K562 (cell line): ENCODE results near the gene POLN. TPM values are rescaled to one million over a fixed set of nuclear protein-coding genes. Genes with fewer than 3 reads are reported as not detected.

Experiments used
- ATAC-seq: fragments of 200-7000 bp; cut with Tn5 transposase; 3 replicates; pipeline ENCODE4 v1.9.1; 2020; ENCODE audit warnings: moderate library complexity
- BruUV-seq: library from RNA; stranded (reverse); fragments of 400-500 nt; replicated peaks from 2 replicates; lab custom pipeline; 2021; lab: Mats Ljungman, UMichigan
- CTCF ChIA-PET: fragments of 300-600 bp; formaldehyde crosslinking; extraction: SDS; loops from one replicate; lab custom pipeline; 2021; ENCODE audit warnings: low intra/inter-chr PET ratio; lab: Yijun Ruan, JAX
- POLR2A ChIA-PET: fragments of 300-600, 350-650 bp; sonication (Branson Sonifier 250); formaldehyde crosslinking; extraction: SDS; loops from one replicate; lab custom pipeline; 2021; ENCODE audit warnings: antibody characterized with exemption, inconsistent platforms; lab: Yijun Ruan, JAX
- DNase-seq, 4 experiments: peaks; one replicate each; pipeline versions ENCODE4 v3.0.0 to v3.0.0-alpha.2; 2011 to 2018; ENCODE audit warnings: low spot score in 3 of 4, mixed read lengths in 3 of 4; ENCODE audit errors: extremely low read depth in 1 of 4
- FAIRE-seq: peaks from 2 replicates; lab custom pipeline; 2011; peaks lifted over from hg19 to GRCh38; lab: Jason Lieb, UNC
- H2AFZ ChIP-seq: 2 replicates; pipeline ENCODE4 v1.6.0; 2011; ENCODE audit warnings: low read depth, low read length, control low read depth, inconsistent platforms
- H3K27ac ChIP-seq: fragments of 200-600 bp; 3 replicates; pipeline ENCODE4 v1.8.0; 2011; ENCODE audit warnings: low read depth, mild to moderate bottlenecking, control low read depth, inconsistent platforms, low read length, moderate library complexity, mixed read lengths; ENCODE audit errors: extremely low read depth
- H3K27me3 ChIP-seq, 2 experiments: fragments of 300-600 bp in 1 of 2; 2 replicates in 1 of 2; 3 replicates in 1 of 2; pipeline versions ENCODE4 v1.6.0 to v1.8.0; 2011; ENCODE audit warnings: inconsistent platforms in 2 of 2, low read length in 2 of 2, mild to moderate bottlenecking in 1 of 2, mixed read lengths in 1 of 2, moderate library complexity in 1 of 2; ENCODE audit not compliant: control insufficient read depth in 2 of 2, insufficient read depth in 2 of 2
- H3K36me3 ChIP-seq: fragments of 300-600 bp; 3 replicates; pipeline ENCODE4 v1.8.0; 2011; ENCODE audit warnings: mild to moderate bottlenecking, low read length, inconsistent platforms; ENCODE audit not compliant: control insufficient read depth, insufficient read depth
- H3K4me1 ChIP-seq, 2 experiments: fragments of 200-600 bp in 1 of 2; replicated peaks in 1 of 2; 2 replicates in 1 of 2; 3 replicates in 1 of 2; pipeline versions ENCODE4 v1.5.1 to v1.8.0; 2011; ENCODE audit warnings: inconsistent platforms in 2 of 2, low read length in 2 of 2, mild to moderate bottlenecking in 1 of 2, mixed read lengths in 1 of 2, moderate library complexity in 1 of 2; ENCODE audit not compliant: control insufficient read depth in 2 of 2, insufficient read depth in 2 of 2
- H3K4me2 ChIP-seq: 2 replicates; pipeline ENCODE4 v1.6.1; 2011; ENCODE audit warnings: low read length, control low read depth, inconsistent platforms, mixed read lengths; ENCODE audit not compliant: insufficient read depth
- H3K4me3 ChIP-seq: fragments of 200-600 bp; sonication (generic), shearing (Covaris generic); 2 replicates; pipeline ENCODE4 v1.5.1; 2016; ENCODE audit warnings: control low read depth, inconsistent platforms
- H3K79me2 ChIP-seq: fragments of 200-600 bp; 3 replicates; pipeline ENCODE4 v1.8.0; 2011; ENCODE audit warnings: low read length, inconsistent platforms; ENCODE audit not compliant: control insufficient read depth, insufficient read depth
- H3K9ac ChIP-seq, 2 experiments: 2 replicates each; pipeline versions ENCODE4 v1.6.0 to v1.6.1; 2011; ENCODE audit warnings: low read depth in 2 of 2, low read length in 2 of 2, control low read depth in 1 of 2, inconsistent platforms in 1 of 2, mild to moderate bottlenecking in 1 of 2, mixed read lengths in 1 of 2; ENCODE audit not compliant: insufficient read depth in 1 of 2
- H3K9me1 ChIP-seq: one replicate; pipeline ENCODE4 v1.6.0; 2011; ENCODE audit warnings: inconsistent platforms, mild to moderate bottlenecking, low read length, moderate library complexity; ENCODE audit not compliant: control insufficient read depth, insufficient read depth
- H3K9me3 ChIP-seq: replicated peaks from 2 replicates; pipeline ENCODE4 v1.5.1; 2011; ENCODE audit warnings: low read depth, low read length, inconsistent platforms; ENCODE audit not compliant: control insufficient read depth, insufficient read depth
- H4K20me1 ChIP-seq: replicated peaks from 2 replicates; pipeline ENCODE4 v1.6.1; 2011; ENCODE audit warnings: low read length, inconsistent platforms, mixed read lengths; ENCODE audit not compliant: control insufficient read depth, insufficient read depth
- BHLHE40 ChIP-seq: IDR thresholded peaks from 2 replicates; pipeline ENCODE4 v1.6.1; 2011; ENCODE audit warnings: low read length, improper control_type of control experiment
- NFE2 ChIP-seq: IDR thresholded peaks from 2 replicates; pipeline ENCODE4 v1.6.1; 2014; ENCODE audit warnings: antibody characterized with exemption, low read depth
- WGBS: fragments of 100-300 bp; shearing (Covaris generic); methylation state at CpG from one replicate; pipeline ENCODE4 v1.1.6; 2016; ENCODE audit warnings: low coverage, mixed read lengths; ENCODE audit not compliant: insufficient coverage; ENCODE audit errors: missing lambda C conversion rate; 5-methylcytosine and 5-hydroxymethylcytosine counted together
- in situ Hi-C: fragments of 300-500 bp; cut with MboI; formaldehyde crosslinking; loops from 4 replicates; pipeline ENCODE4 v1.15.0; 2018; ENCODE audit warnings: inconsistent platforms, mixed read lengths
- intact Hi-C: fragments of 100-400 bp; cut with micrococcal nuclease; formaldehyde crosslinking; loops from 2 replicates; pipeline ENCODE4 v1.14.2; 2022
- polyA plus RNA-seq, 8 experiments: library from polyadenylated mRNA; depleted of rRNA in 4 of 8; stranded (reverse) in 5 of 8; unstranded in 3 of 8; fragments of >200 nt; fragmentation: Nextera tagmentation in 2 of 8; fragmentation: Illumina TruSeq in 1 of 8; extraction: Ambion mirVana in 2 of 8; extraction: Trizol in 1 of 8; gene quantifications; 2 replicates each; pipeline versions ENCODE4 v1.2.1 to v1.2.3, GENCODE V29; 2011 to 2014; ENCODE audit warnings: inconsistent platforms in 1 of 8, missing spikeins in 1 of 8
- total RNA-seq, 7 experiments: library from RNA; depleted of rRNA in 6 of 7; stranded (reverse); fragments of >200 nt in 6 of 7; fragmentation: Illumina TruSeq in 2 of 7; extraction: Trizol in 2 of 7; gene quantifications; 2 replicates each; pipeline versions ENCODE4 v1.2.1 to v1.2.3, GENCODE V29; 2011 to 2021; ENCODE audit warnings: low replicate concordance in 1 of 7

The POLN gene
- total and polyA plus RNA-seq, 9 of the 15 experiments (the other 6 are each of a cell fraction or from before 2014, with no cell fraction given) = 0.08 to 0.91 (median 0.32) TPM

DNA sequence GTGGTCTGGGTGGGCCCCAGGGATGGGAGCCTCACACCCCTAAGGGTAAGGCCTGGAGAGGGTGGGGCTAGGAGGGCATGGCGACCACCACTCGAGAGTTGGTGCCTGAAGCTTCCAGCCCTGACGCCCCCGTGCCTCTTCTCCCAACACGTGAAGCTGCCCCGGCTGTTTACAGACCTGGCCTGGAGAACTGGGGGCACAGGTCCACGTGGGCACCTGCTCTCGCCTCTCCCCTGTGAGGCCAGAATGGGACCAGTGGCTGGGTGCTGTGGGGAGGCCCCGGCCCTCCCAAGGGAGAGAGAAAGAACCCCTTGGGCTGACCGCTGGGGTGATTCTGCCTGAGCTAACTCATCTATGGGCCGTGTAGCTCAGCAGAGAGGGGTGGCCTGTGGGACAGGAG lies 167.3 kb downstream of the POLN start:
- intact Hi-C loops (no loop called here), in situ Hi-C loops (no loop called here)
- ChIA-PET CTCF (no interaction called here), POLR2A (interaction anchor here (0.5 to 1.6 kb wide), 4 partner anchors 9 to 745 kb away, joined by 3 to 6 read pairs (median 4); no protein-coding TSS in a partner anchor)
- Histone ChIP-seq H3K9me1 (no peaks in the 10 kb centered on the region), H3K79me2 (no peaks in the 10 kb centered on the region), H2AFZ (no peak overlapping the region), H3K27ac (no peak overlapping the region), H3K4me2 (no peak overlapping the region), H3K4me3 (no peak overlapping the region), H3K4me1 (peaks cover 3 to 61% of the 10 kb centered on the region in 2 experiments; a peak in 3 of 5 replicates), H4K20me1 (no peaks in the 10 kb centered on the region), H3K27me3 (peaks cover 0 to 20% of the 10 kb centered on the region in 2 experiments; a peak in 3 of 5 replicates), H3K36me3 (no peaks in the 10 kb centered on the region), H3K9ac (peak overlapping the region in 1 of 2 experiments; percentile 35; a peak in 1 of 4 replicates), H3K9me3 (no peaks in the 10 kb centered on the region)
- FAIRE-seq (no peak), ATAC-seq (no peak), DNase-seq (no peak)
- 9% methylated on average over 8 of the region's 11 CpGs for WGBS
- no peak for TF ChIP-seq NFE2
- BruUV-seq = no TSS peak

- TF ChIP-seq BHLHE40 = no peak
- TF ChIP-seq, all 486 proteins: peak for 0
- ChIA-PET CTCF (no interaction called here), POLR2A (interaction anchor here (0.6 to 1.6 kb wide), 4 partner anchors 10 to 1268 kb away, joined by 3 to 5 read pairs (median 3); no protein-coding TSS in a partner anchor)
- Histone ChIP-seq H3K36me3 (no peaks in the 10 kb centered on the region), H3K27me3 (peaks cover 0 to 16% of the 10 kb centered on the region in 2 experiments; a peak in 2 of 5 replicates), H4K20me1 (no peaks in the 10 kb centered on the region), H3K27ac (no peak overlapping the region), H2AFZ (no peak overlapping the region), H3K4me3 (no peak overlapping the region), H3K4me2 (no peak overlapping the region), H3K79me2 (no peaks in the 10 kb centered on the region), H3K9ac (peak overlapping the region in 1 of 2 experiments; percentile 11; a peak in 1 of 4 replicates), H3K9me1 (no peaks in the 10 kb centered on the region), H3K4me1 (peaks cover 3 to 66% of the 10 kb centered on the region in 2 experiments; a peak in 3 of 5 replicates), H3K9me3 (no peaks in the 10 kb centered on the region)
- in situ Hi-C loops (no loop called here), intact Hi-C loops (no loop called here)
- WGBS = 25% methylated on average over 18 of the region's 20 CpGs
- DNase-seq = no peak
- ATAC-seq = 0 out of 3 replicates have a peak, but pooled peaks have one; percentile 6
- no peak for FAIRE-seq
- no TSS peak for BruUV-seq
Measured at GRCh38 chr4:2073808-2074481, 168.0 kb downstream of the POLN start.
